HepG2 (cell line): ENCODE results near the gene TBC1D4. TPM values are rescaled to one million over a fixed set of nuclear protein-coding genes. Genes with fewer than 3 reads are reported as not detected.
A peak's percentile ranks its signal among the peaks of the same experiment; 100 is the strongest.

Experiments
- AGO1 ChIP-seq: fragments of 200-400 bp; formaldehyde crosslinking; IDR thresholded peaks from 2 replicates; pipeline ENCODE4 v1.6.1; 2017; ENCODE audit warnings: mild to moderate bottlenecking, low read depth, low read length, moderate library complexity; ENCODE audit not compliant: poor library complexity, severe bottlenecking
- ARNT ChIP-seq: fragments of 450-650 bp; IDR thresholded peaks from 2 replicates; pipeline ENCODE4 v1.6.1; 2017
- ETV6 ChIP-seq: sonication (generic); formaldehyde crosslinking; conservative IDR thresholded peaks from 2 replicates; pipeline ENCODE4 v1.4.0; 2020; ENCODE audit warnings: missing genetic modification reagents
- HMGA1 ChIP-seq: sonication (generic); formaldehyde crosslinking; conservative IDR thresholded peaks from 2 replicates; pipeline ENCODE4 v1.4.0; 2020; ENCODE audit warnings: missing genetic modification reagents
- HNF4A ChIP-seq: sonication (generic); formaldehyde crosslinking; IDR thresholded peaks from 2 replicates; pipeline ENCODE4 v1.4.0; 2020; ENCODE audit warnings: missing genetic modification reagents
- HNRNPH1 ChIP-seq: fragments of 200-400 bp; formaldehyde crosslinking; optimal IDR thresholded peaks from 2 replicates; pipeline ENCODE3; 2017; ENCODE audit warnings: mild to moderate bottlenecking, low read depth, low read length
- NFE2 ChIP-seq: sonication (generic); formaldehyde crosslinking; IDR thresholded peaks from 2 replicates; pipeline ENCODE4 v1.4.0; 2020; ENCODE audit warnings: missing genetic modification reagents
- POLR2AphosphoS2 ChIP-seq: IDR thresholded peaks from 2 replicates; pipeline ENCODE4 v1.6.1; 2011; ENCODE audit warnings: low read depth, low read length, improper control_type of control experiment
- RARA ChIP-seq: IDR thresholded peaks from 2 replicates; pipeline ENCODE4 v1.6.1; 2016; ENCODE audit warnings: missing genetic modification reagents, missing compliant biosample characterization
- RFX5 ChIP-seq: IDR thresholded peaks from 2 replicates; pipeline ENCODE4 v1.6.1; 2011; ENCODE audit warnings: low read depth, low read length, improper control_type of control experiment
- TEAD3 ChIP-seq: optimal IDR thresholded peaks from 2 replicates; pipeline ENCODE3; 2016; ENCODE audit warnings: borderline replicate concordance
- ZFP90 ChIP-seq: sonication (generic); formaldehyde crosslinking; IDR thresholded peaks from 2 replicates; pipeline ENCODE4 v1.8.0; 2022; ENCODE audit warnings: missing genetic modification reagents, mild to moderate bottlenecking, inconsistent platforms, borderline replicate concordance
- ZNF296 ChIP-seq: sonication (generic); formaldehyde crosslinking; conservative IDR thresholded peaks from 2 replicates; pipeline ENCODE4 v1.5.0; 2020; ENCODE audit warnings: mild to moderate bottlenecking, missing genetic modification reagents
- ZNF326 ChIP-seq: sonication (generic); formaldehyde crosslinking; IDR thresholded peaks from 2 replicates; pipeline ENCODE4 v1.4.0; 2020; ENCODE audit warnings: missing genetic modification reagents, borderline replicate concordance
- polyA plus RNA-seq, 8 experiments: library from polyadenylated mRNA; depleted of rRNA in 3 of 8; stranded (reverse) in 7 of 8; unstranded in 1 of 8; fragments of >200 nt; fragmentation: Illumina TruSeq in 4 of 8; extraction: Trizol in 4 of 8; gene quantifications; 2 replicates each; pipeline versions ENCODE4 v1.2.1 to v1.2.3, GENCODE V29; 2011 to 2016; ENCODE audit warnings: low read depth in 4 of 8, missing spikeins in 1 of 8, mixed read lengths in 1 of 8; ENCODE audit not compliant: insufficient read depth in 1 of 8
- total RNA-seq, 5 experiments: library from RNA; depleted of rRNA; stranded (reverse); fragments of >200 nt; fragmentation: Illumina TruSeq; extraction: Trizol; gene quantifications; 2 replicates each; pipeline ENCODE4 v1.2.3, GENCODE V29; 2016; ENCODE audit warnings: low read depth in 1 of 5
- TF ChIP-seq, protein P1 (sequence below): sonication (generic); formaldehyde crosslinking; IDR thresholded peaks from 2 replicates; pipeline ENCODE4 v1.5.0; 2020; ENCODE audit warnings: missing genetic modification reagents
- TF ChIP-seq, protein P2 (sequence below): sonication (generic); formaldehyde crosslinking; IDR thresholded peaks from 2 replicates; pipeline ENCODE4 v1.4.0; 2020; ENCODE audit warnings: mild to moderate bottlenecking, missing genetic modification reagents, borderline replicate concordance
- TF ChIP-seq, protein P3 (sequence below): sonication (generic); formaldehyde crosslinking; IDR thresholded peaks from 2 replicates; pipeline ENCODE4 v1.5.0; 2020; ENCODE audit warnings: mild to moderate bottlenecking, low read depth, missing genetic modification reagents, borderline replicate concordance
- TF ChIP-seq, protein P4 (sequence below): sonication (generic); formaldehyde crosslinking; IDR thresholded peaks from 2 replicates; pipeline ENCODE4 v1.4.0; 2020; ENCODE audit warnings: missing genetic modification reagents, borderline replicate concordance
- TF ChIP-seq, protein P5 (sequence below): sonication (generic); formaldehyde crosslinking; IDR thresholded peaks from 2 replicates; pipeline ENCODE4 v1.8.0; 2022; ENCODE audit warnings: mild to moderate bottlenecking, missing genetic modification reagents, borderline replicate concordance

Gene TBC1D4
- total and polyA plus RNA-seq, 2 of the 13 experiments (the other 11 are each of a cell fraction or from before 2014, with no cell fraction given): 35.9 to 64.4 TPM

DNA sequence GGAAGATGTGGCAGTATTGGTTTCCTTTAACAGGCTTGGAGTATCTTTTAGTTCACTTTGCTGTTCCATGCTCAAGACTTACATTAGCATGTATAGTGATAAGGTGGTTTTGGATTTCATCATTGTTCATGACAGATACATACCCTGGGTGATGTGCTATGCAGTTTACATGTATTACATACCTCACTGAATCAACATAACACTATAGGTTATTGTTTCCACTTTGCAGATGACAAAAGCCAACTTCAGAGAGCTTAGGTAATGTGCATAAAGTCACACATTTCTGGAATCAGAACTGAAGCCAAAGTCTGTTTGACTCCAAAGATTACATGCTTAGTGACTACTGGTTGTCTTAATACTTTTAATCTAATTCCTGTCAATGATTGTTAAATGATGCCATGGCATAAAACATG, 48.6 kb upstream of the TBC1D4 start (continued):
- TF ChIP-seq, protein P1, sequence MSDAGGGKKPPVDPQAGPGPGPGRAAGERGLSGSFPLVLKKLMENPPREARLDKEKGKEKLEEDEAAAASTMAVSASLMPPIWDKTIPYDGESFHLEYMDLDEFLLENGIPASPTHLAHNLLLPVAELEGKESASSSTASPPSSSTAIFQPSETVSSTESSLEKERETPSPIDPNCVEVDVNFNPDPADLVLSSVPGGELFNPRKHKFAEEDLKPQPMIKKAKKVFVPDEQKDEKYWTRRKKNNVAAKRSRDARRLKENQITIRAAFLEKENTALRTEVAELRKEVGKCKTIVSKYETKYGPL (CRISPR knock-in tag): no peak
- no peak for TF ChIP-seq ZFP90 (CRISPR knock-in tag)
- TF ChIP-seq, protein P2, sequence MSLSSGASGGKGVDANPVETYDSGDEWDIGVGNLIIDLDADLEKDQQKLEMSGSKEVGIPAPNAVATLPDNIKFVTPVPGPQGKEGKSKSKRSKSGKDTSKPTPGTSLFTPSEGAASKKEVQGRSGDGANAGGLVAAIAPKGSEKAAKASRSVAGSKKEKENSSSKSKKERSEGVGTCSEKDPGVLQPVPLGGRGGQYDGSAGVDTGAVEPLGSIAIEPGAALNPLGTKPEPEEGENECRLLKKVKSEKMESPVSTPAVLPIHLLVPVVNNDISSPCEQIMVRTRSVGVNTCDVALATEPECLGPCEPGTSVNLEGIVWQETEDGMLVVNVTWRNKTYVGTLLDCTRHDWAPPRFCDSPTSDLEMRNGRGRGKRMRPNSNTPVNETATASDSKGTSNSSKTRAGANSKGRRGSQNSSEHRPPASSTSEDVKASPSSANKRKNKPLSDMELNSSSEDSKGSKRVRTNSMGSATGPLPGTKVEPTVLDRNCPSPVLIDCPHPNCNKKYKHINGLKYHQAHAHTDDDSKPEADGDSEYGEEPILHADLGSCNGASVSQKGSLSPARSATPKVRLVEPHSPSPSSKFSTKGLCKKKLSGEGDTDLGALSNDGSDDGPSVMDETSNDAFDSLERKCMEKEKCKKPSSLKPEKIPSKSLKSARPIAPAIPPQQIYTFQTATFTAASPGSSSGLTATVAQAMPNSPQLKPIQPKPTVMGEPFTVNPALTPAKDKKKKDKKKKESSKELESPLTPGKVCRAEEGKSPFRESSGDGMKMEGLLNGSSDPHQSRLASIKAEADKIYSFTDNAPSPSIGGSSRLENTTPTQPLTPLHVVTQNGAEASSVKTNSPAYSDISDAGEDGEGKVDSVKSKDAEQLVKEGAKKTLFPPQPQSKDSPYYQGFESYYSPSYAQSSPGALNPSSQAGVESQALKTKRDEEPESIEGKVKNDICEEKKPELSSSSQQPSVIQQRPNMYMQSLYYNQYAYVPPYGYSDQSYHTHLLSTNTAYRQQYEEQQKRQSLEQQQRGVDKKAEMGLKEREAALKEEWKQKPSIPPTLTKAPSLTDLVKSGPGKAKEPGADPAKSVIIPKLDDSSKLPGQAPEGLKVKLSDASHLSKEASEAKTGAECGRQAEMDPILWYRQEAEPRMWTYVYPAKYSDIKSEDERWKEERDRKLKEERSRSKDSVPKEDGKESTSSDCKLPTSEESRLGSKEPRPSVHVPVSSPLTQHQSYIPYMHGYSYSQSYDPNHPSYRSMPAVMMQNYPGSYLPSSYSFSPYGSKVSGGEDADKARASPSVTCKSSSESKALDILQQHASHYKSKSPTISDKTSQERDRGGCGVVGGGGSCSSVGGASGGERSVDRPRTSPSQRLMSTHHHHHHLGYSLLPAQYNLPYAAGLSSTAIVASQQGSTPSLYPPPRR (CRISPR knock-in tag): no peak
- no peak for TF ChIP-seq NFE2 (CRISPR knock-in tag)
- TF ChIP-seq RARA: no peak
- TF ChIP-seq ZNF296: no peak
- no peak for TF ChIP-seq ETV6 (CRISPR knock-in tag)
- no peak for TF ChIP-seq ZNF326 (CRISPR knock-in tag)
- TF ChIP-seq POLR2AphosphoS2: no peak
- TF ChIP-seq HMGA1 (CRISPR knock-in tag): no peak
- TF ChIP-seq TEAD3 (CRISPR knock-in tag): peak; percentile 26
- TF ChIP-seq AGO1: no peak
- peak; percentile 34; the same call in 1 of the 2 replicates for TF ChIP-seq HNF4A
- TF ChIP-seq, protein P3, sequence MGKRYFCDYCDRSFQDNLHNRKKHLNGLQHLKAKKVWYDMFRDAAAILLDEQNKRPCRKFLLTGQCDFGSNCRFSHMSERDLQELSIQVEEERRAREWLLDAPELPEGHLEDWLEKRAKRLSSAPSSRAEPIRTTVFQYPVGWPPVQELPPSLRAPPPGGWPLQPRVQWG (CRISPR knock-in tag): no peak
- no peak for TF ChIP-seq HNRNPH1
- no peak for TF ChIP-seq RFX5
- TF ChIP-seq, protein P4, sequence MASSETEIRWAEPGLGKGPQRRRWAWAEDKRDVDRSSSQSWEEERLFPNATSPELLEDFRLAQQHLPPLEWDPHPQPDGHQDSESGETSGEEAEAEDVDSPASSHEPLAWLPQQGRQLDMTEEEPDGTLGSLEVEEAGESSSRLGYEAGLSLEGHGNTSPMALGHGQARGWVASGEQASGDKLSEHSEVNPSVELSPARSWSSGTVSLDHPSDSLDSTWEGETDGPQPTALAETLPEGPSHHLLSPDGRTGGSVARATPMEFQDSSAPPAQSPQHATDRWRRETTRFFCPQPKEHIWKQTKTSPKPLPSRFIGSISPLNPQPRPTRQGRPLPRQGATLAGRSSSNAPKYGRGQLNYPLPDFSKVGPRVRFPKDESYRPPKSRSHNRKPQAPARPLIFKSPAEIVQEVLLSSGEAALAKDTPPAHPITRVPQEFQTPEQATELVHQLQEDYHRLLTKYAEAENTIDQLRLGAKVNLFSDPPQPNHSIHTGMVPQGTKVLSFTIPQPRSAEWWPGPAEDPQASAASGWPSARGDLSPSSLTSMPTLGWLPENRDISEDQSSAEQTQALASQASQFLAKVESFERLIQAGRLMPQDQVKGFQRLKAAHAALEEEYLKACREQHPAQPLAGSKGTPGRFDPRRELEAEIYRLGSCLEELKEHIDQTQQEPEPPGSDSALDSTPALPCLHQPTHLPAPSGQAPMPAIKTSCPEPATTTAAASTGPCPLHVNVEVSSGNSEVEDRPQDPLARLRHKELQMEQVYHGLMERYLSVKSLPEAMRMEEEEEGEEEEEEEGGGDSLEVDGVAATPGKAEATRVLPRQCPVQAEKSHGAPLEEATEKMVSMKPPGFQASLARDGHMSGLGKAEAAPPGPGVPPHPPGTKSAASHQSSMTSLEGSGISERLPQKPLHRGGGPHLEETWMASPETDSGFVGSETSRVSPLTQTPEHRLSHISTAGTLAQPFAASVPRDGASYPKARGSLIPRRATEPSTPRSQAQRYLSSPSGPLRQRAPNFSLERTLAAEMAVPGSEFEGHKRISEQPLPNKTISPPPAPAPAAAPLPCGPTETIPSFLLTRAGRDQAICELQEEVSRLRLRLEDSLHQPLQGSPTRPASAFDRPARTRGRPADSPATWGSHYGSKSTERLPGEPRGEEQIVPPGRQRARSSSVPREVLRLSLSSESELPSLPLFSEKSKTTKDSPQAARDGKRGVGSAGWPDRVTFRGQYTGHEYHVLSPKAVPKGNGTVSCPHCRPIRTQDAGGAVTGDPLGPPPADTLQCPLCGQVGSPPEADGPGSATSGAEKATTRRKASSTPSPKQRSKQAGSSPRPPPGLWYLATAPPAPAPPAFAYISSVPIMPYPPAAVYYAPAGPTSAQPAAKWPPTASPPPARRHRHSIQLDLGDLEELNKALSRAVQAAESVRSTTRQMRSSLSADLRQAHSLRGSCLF (CRISPR knock-in tag): no peak
- no peak for TF ChIP-seq ARNT
- TF ChIP-seq, protein P5, sequence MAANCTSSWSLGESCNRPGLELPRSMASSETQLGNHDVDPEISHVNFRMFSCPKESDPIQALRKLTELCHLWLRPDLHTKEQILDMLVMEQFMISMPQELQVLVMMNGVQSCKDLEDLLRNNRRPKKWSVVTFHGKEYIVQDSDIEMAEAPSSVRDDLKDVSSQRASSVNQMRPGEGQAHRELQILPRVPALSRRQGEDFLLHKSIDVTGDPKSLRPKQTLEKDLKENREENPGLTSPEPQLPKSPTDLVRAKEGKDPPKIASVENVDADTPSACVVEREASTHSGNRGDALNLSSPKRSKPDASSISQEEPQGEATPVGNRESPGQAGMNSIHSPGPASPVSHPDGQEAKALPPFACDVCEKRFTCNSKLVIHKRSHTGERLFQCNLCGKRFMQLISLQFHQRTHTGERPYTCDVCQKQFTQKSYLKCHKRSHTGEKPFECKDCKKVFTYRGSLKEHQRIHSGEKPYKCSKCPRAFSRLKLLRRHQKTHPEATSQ (CRISPR knock-in tag): no peak
